K562 (cell line): Measurements from ENCODE around the gene RANBP6. TPM values are rescaled to one million over a fixed set of nuclear protein-coding genes. Genes with fewer than 3 reads are reported as not detected.
A peak's percentile ranks its signal among the peaks of the same experiment; 100 is the strongest.

Experiments
- CEBPG ChIP-seq, 3 experiments: fragments of 200-800 bp in 1 of 3; sonication (Bioruptor generic) in 1 of 3; sonication (generic) in 1 of 3; formaldehyde crosslinking in 1 of 3; IDR thresholded peaks in 2 of 3; conservative IDR thresholded peaks in 1 of 3; 2 replicates each; pipeline versions ENCODE4 v1.6.1 to v1.8.0; 2016 to 2022; ENCODE audit warnings: missing compliant biosample characterization in 2 of 3, missing genetic modification characterization in 2 of 3, mild to moderate bottlenecking in 1 of 3, missing genetic modification reagents in 1 of 3
- CHD4 ChIP-seq: fragments of 200-600 bp; sonication (generic); IDR thresholded peaks from 3 replicates; pipeline ENCODE4 v1.6.1; 2012; ENCODE audit warnings: low read depth, mild to moderate bottlenecking, mixed read lengths, low read length, inconsistent platforms; ENCODE audit not compliant: insufficient read depth, insufficient replicate concordance, poor library complexity, severe bottlenecking
- CUX1 ChIP-seq: fragments of 200-800 bp; sonication (Bioruptor generic); IDR thresholded peaks from 2 replicates; pipeline ENCODE4 v1.6.1; 2016; ENCODE audit warnings: missing genetic modification characterization, missing compliant biosample characterization
- EGR1 ChIP-seq: fragments of 450-650 bp; conservative IDR thresholded peaks from 2 replicates; pipeline ENCODE4 v1.6.1; 2017; ENCODE audit warnings: mild to moderate bottlenecking
- LCOR ChIP-seq: sonication (generic); formaldehyde crosslinking; IDR thresholded peaks from 2 replicates; pipeline ENCODE4 v1.8.0; 2022; ENCODE audit warnings: mild to moderate bottlenecking, missing genetic modification reagents
- MBD1 ChIP-seq: fragments of 250-450 bp; sonication (Bioruptor Pico); IDR thresholded peaks from 2 replicates; pipeline ENCODE4 v1.8.0; 2022; ENCODE audit warnings: inconsistent platforms
- RAD21 ChIP-seq, 2 experiments: fragments of 250-450 bp in 1 of 2; fragments of 450-650 bp in 1 of 2; sonication (Bioruptor Pico) in 1 of 2; formaldehyde crosslinking in 1 of 2; IDR thresholded peaks in 1 of 2; conservative IDR thresholded peaks in 1 of 2; 2 replicates each; pipeline versions ENCODE4 v1.4.0 to v1.8.0; 2020 to 2022; ENCODE audit warnings: mild to moderate bottlenecking in 2 of 2, moderate library complexity in 1 of 2
- SP1 ChIP-seq: sonication (generic); formaldehyde crosslinking; IDR thresholded peaks from 2 replicates; pipeline ENCODE4 v1.8.1; 2022; ENCODE audit warnings: mild to moderate bottlenecking, missing genetic modification reagents
- TOE1 ChIP-seq, 2 experiments: fragments of 450-650 bp in 1 of 2; sonication (generic) in 1 of 2; formaldehyde crosslinking in 1 of 2; IDR thresholded peaks; 2 replicates each; pipeline versions ENCODE4 v1.7.1 to v1.8.0; 2016 to 2022; ENCODE audit warnings: borderline replicate concordance in 2 of 2, mild to moderate bottlenecking in 2 of 2, antibody characterized with exemption in 1 of 2, inconsistent platforms in 1 of 2, low read depth in 1 of 2, missing genetic modification reagents in 1 of 2, moderate library complexity in 1 of 2
- U2AF1 ChIP-seq: fragments of 200-400 bp; formaldehyde crosslinking; optimal IDR thresholded peaks from 2 replicates; pipeline ENCODE3; 2017; ENCODE audit warnings: mild to moderate bottlenecking, low read depth, low read length, moderate library complexity
- ZFP1 ChIP-seq: fragments of 450-650 bp; formaldehyde crosslinking; IDR thresholded peaks from 2 replicates; pipeline ENCODE4 v1.4.0; 2020; ENCODE audit warnings: mild to moderate bottlenecking, mixed read lengths
- ZMIZ1 ChIP-seq, 2 experiments: fragments of 150-350 bp in 1 of 2; IDR thresholded peaks; 2 replicates each; pipeline ENCODE4 v1.6.1; 2012 to 2016; ENCODE audit warnings: low read depth in 2 of 2, low read length in 2 of 2, mild to moderate bottlenecking in 1 of 2, moderate library complexity in 1 of 2
- polyA plus RNA-seq, 8 experiments: library from polyadenylated mRNA; depleted of rRNA in 4 of 8; stranded (reverse) in 5 of 8; unstranded in 3 of 8; fragments of >200 nt; fragmentation: Nextera tagmentation in 2 of 8; fragmentation: Illumina TruSeq in 1 of 8; extraction: Ambion mirVana in 2 of 8; extraction: Trizol in 1 of 8; gene quantifications; 2 replicates each; pipeline versions ENCODE4 v1.2.1 to v1.2.3, GENCODE V29; 2011 to 2014; ENCODE audit warnings: inconsistent platforms in 1 of 8, missing spikeins in 1 of 8
- total RNA-seq, 7 experiments: library from RNA; depleted of rRNA in 6 of 7; stranded (reverse); fragments of >200 nt in 6 of 7; fragmentation: Illumina TruSeq in 2 of 7; extraction: Trizol in 2 of 7; gene quantifications; 2 replicates each; pipeline versions ENCODE4 v1.2.1 to v1.2.3, GENCODE V29; 2011 to 2021; ENCODE audit warnings: low replicate concordance in 1 of 7

The RANBP6 gene
- total and polyA plus RNA-seq, 9 of the 15 experiments (the other 6 are each of a cell fraction or from before 2014, with no cell fraction given), result 10.4 to 19.9 (median 11.5) TPM

GRCh38 chr9:6015278-6016157 is at the start of gene RANBP6 (continued):
- no peak for TF ChIP-seq CUX1 (CRISPR knock-in tag)
- no peak for TF ChIP-seq RAD21 (CRISPR knock-in tag; conservative IDR thresholded peaks at IDR 0.05 in 1 of 2, IDR thresholded peaks at IDR 0.05 in 1 of 2)
- TF ChIP-seq SP1, result peak; percentile 44; the same call in 1 of the 2 replicates
- TF ChIP-seq ZMIZ1 (IDR thresholded peaks at IDR 0.05; ENCODE audit: low read depth in 2 of 2, low read length in 2 of 2), result no peak
- TF ChIP-seq TOE1 (IDR thresholded peaks at IDR 0.05; ENCODE audit: borderline replicate concordance), result 0 out of 2 replicates have a peak, but pooled peaks have one; percentile 27
- TF ChIP-seq TOE1 (CRISPR knock-in tag; IDR thresholded peaks at IDR 0.05; ENCODE audit: borderline replicate concordance, low read depth), result no peak
- no peak for TF ChIP-seq CEBPG (CRISPR knock-in tag; IDR thresholded peaks at IDR 0.05)
- no peak for TF ChIP-seq CEBPG (tag; conservative IDR thresholded peaks at IDR 0.05 in 1 of 2, IDR thresholded peaks at IDR 0.05 in 1 of 2)
- TF ChIP-seq MBD1 (CRISPR knock-in tag), result no peak
- TF ChIP-seq EGR1, result no peak
- TF ChIP-seq LCOR (CRISPR knock-in tag), result no peak
- TF ChIP-seq ZFP1 (CRISPR knock-in tag), result no peak
- TF ChIP-seq U2AF1, result no peak
- TF ChIP-seq CHD4, result no peak
